ENCODE data around the gene EIF4EBP2. TPM values are rescaled to one million over a fixed set of nuclear protein-coding genes. Genes with fewer than 3 reads are reported as not detected.
A peak's percentile ranks its signal among the peaks of the same experiment; 100 is the strongest.

Gene EIF4EBP2
- total RNA-seq, 1 donor from 2014 or later: 146 TPM

GRCh38 chr10:70458329-70459060 is 54.5 kb downstream of the EIF4EBP2 start:
- peaks cover 28% of the 10 kb centered on the region for H3K4me1 Mint-ChIP-seq (ENCODE audit: unreplicated experiment)
- H3K9me3 Mint-ChIP-seq (ENCODE audit: unreplicated experiment): no peaks in the 10 kb centered on the region
- no peak overlapping the region for H3K4me3 Mint-ChIP-seq (ENCODE audit: unreplicated experiment)
- H3K27ac Mint-ChIP-seq (ENCODE audit: unreplicated experiment): no peak overlapping the region
- DNase-seq (ENCODE audit: low spot score): peak; percentile 49
- peaks cover 4% of the 10 kb centered on the region for H3K36me3 Mint-ChIP-seq (ENCODE audit: low read depth, unreplicated experiment)
- peaks cover 13% of the 10 kb centered on the region for H3K27me3 Mint-ChIP-seq (ENCODE audit: unreplicated experiment)
- TF ChIP-seq CTCF (IDR thresholded peaks at IDR 0.05; ENCODE audit: unreplicated experiment): no peak

- Mint-ChIP-seq H3K4me1 (ENCODE audit: unreplicated experiment) (peaks cover 35% of the 10 kb centered on the region), H3K27me3 (ENCODE audit: unreplicated experiment) (peaks cover 13% of the 10 kb centered on the region), H3K4me3 (ENCODE audit: unreplicated experiment) (no peak overlapping the region), H3K9me3 (ENCODE audit: unreplicated experiment) (no peaks in the 10 kb centered on the region), H3K27ac (ENCODE audit: unreplicated experiment) (no peak overlapping the region), H3K36me3 (ENCODE audit: low read depth, unreplicated experiment) (peaks cover 4% of the 10 kb centered on the region)
- no peak for TF ChIP-seq CTCF (IDR thresholded peaks at IDR 0.05; ENCODE audit: unreplicated experiment)
- no peak for DNase-seq (ENCODE audit: low spot score)
Observed at GRCh38 chr10:70459061-70459773, 55.3 kb downstream of the EIF4EBP2 start.

GRCh38 chr10:70459774-70460490 is 56.0 kb downstream of the EIF4EBP2 start:
- H3K36me3 Mint-ChIP-seq (ENCODE audit: low read depth, unreplicated experiment): peaks cover 4% of the 10 kb centered on the region
- H3K27ac Mint-ChIP-seq (ENCODE audit: unreplicated experiment): peak overlapping the region; percentile 31
- H3K4me3 Mint-ChIP-seq (ENCODE audit: unreplicated experiment): peak overlapping the region; percentile 68
- no peak for DNase-seq (ENCODE audit: low spot score)
- no peaks in the 10 kb centered on the region for H3K9me3 Mint-ChIP-seq (ENCODE audit: unreplicated experiment)
- peaks cover 13% of the 10 kb centered on the region for H3K27me3 Mint-ChIP-seq (ENCODE audit: unreplicated experiment)
- H3K4me1 Mint-ChIP-seq (ENCODE audit: unreplicated experiment): peaks cover 36% of the 10 kb centered on the region
- no peak for TF ChIP-seq CTCF (IDR thresholded peaks at IDR 0.05; ENCODE audit: unreplicated experiment)

- Mint-ChIP-seq H3K9me3 (ENCODE audit: unreplicated experiment) (no peaks in the 10 kb centered on the region), H3K4me1 (ENCODE audit: unreplicated experiment) (peaks cover 44% of the 10 kb centered on the region), H3K27ac (ENCODE audit: unreplicated experiment) (peak overlapping the region; percentile 9), H3K27me3 (ENCODE audit: unreplicated experiment) (peaks cover 13% of the 10 kb centered on the region), H3K36me3 (ENCODE audit: low read depth, unreplicated experiment) (peaks cover 4% of the 10 kb centered on the region), H3K4me3 (ENCODE audit: unreplicated experiment) (no peak overlapping the region)
- peak; percentile 83 for TF ChIP-seq CTCF (IDR thresholded peaks at IDR 0.05; ENCODE audit: unreplicated experiment)
- peak; percentile 54 for DNase-seq (ENCODE audit: low spot score)
Observed at GRCh38 chr10:70461397-70462348, 57.7 kb downstream of the EIF4EBP2 start.
